NOMO-1 treated with dmso at 0.1 percent for 144 hours (cell line): ENCODE data around the gene ARHGAP6.
A peak's percentile ranks its signal among the peaks of the same experiment; 100 is the strongest.
"Not testable (repeated sequence)": the region's sequence is repeated elsewhere in the genome, so short reads cannot be mapped to it uniquely, and the experiment has no call there.

Source experiments
- DNase-seq: peaks from one replicate; lab custom pipeline; 2025; ENCODE audit not compliant: unreplicated experiment; lab: John Stamatoyannopoulos, UW

The ARHGAP6 gene

GRCh38 chrX:11363069-11363594 lies 302.6 kb downstream of the ARHGAP6 start:
- no peak for DNase-seq

- DNase-seq, result not testable (repeated sequence)
Measured at GRCh38 chrX:11361666-11362065, 304.1 kb downstream of the ARHGAP6 start.

- DNase-seq, result not testable (repeated sequence)
Measured at GRCh38 chrX:11355944-11356343, 309.8 kb downstream of the ARHGAP6 start.

GRCh38 chrX:11355259-11355909 lies 310.3 kb downstream of the ARHGAP6 start:
- no peak for DNase-seq

- no peak for DNase-seq
Measured at GRCh38 chrX:11352296-11352741, 313.4 kb downstream of the ARHGAP6 start.

- no peak for DNase-seq
Measured at GRCh38 chrX:11351375-11352295, 314.1 kb downstream of the ARHGAP6 start.

- no peak for DNase-seq
Measured at GRCh38 chrX:11349661-11350337, 315.9 kb downstream of the ARHGAP6 start.

GRCh38 chrX:11349020-11349419 lies 316.7 kb downstream of the ARHGAP6 start:
- DNase-seq, result no peak

- DNase-seq, result no peak
Measured at GRCh38 chrX:11347300-11347699, 318.4 kb downstream of the ARHGAP6 start.

- DNase-seq, result no peak
Measured at GRCh38 chrX:11346121-11346682, 319.5 kb downstream of the ARHGAP6 start.

- DNase-seq, result no peak
Measured at GRCh38 chrX:11342673-11343072, 323.0 kb downstream of the ARHGAP6 start.

GRCh38 chrX:11341274-11342201 lies 324.2 kb downstream of the ARHGAP6 start:
- peak; percentile 37 for DNase-seq

GRCh38 chrX:11337292-11338009 lies 328.3 kb downstream of the ARHGAP6 start:
- DNase-seq, result no peak

GRCh38 chrX:11336201-11336600 lies 329.5 kb downstream of the ARHGAP6 start:
- DNase-seq, result no peak

- DNase-seq, result no peak
Measured at GRCh38 chrX:11334165-11334564, 331.6 kb downstream of the ARHGAP6 start.

- DNase-seq, result no peak
Measured at GRCh38 chrX:11331788-11332187, 333.9 kb downstream of the ARHGAP6 start.

- DNase-seq, result no peak
Measured at GRCh38 chrX:11329021-11329420, 336.7 kb downstream of the ARHGAP6 start.

GRCh38 chrX:11328134-11328533 lies 337.6 kb downstream of the ARHGAP6 start:
- no peak for DNase-seq

- DNase-seq, result no peak
Measured at GRCh38 chrX:11321986-11322385, 343.7 kb downstream of the ARHGAP6 start.
